HCT116 (cell line): ENCODE results near the gene C2orf92. TPM values are rescaled to one million over a fixed set of nuclear protein-coding genes. Genes with fewer than 3 reads are reported as not detected.

Experiments
- ATAC-seq: fragments of 200-7000 bp; cut with Tn5 transposase; 2 replicates; pipeline ENCODE4 v1.9.1; 2020; ENCODE audit warnings: mild to moderate bottlenecking, moderate library complexity
- BruUV-seq: library from RNA; stranded (reverse); fragments of 400-500 nt; replicated peaks from 2 replicates; lab custom pipeline; 2021; lab: Mats Ljungman, UMichigan
- CTCF ChIA-PET: fragments of 300-600 bp; sonication (Branson Sonifier 250); formaldehyde crosslinking; loops from one replicate; lab custom pipeline; 2021; ENCODE audit warnings: antibody characterized with exemption; lab: Charles Lee
- POLR2A ChIA-PET: fragments of 300-600, 350-600 bp; sonication (Branson Sonifier 250); formaldehyde crosslinking; loops from one replicate; lab custom pipeline; 2021; ENCODE audit warnings: antibody characterized with exemption; lab: Charles Lee
- RAD21 ChIA-PET, 2 experiments: fragments of 300-600 bp; sonication (Branson Sonifier 250); formaldehyde crosslinking; loops; one replicate each; lab custom pipeline; 2023; ENCODE audit warnings: low total read pairs in 2 of 2; ENCODE audit not compliant: uncharacterized antibody in 2 of 2, unreplicated experiment in 2 of 2, low non-redundant PET in 1 of 2; lab: Charles Lee
- DNase-seq: peaks from one replicate; pipeline ENCODE4 v3.0.0-alpha.2; 2010; ENCODE audit warnings: low read depth, low spot score
- H2AFZ ChIP-seq: fragments of 200-600 bp; shearing (Covaris generic), sonication (generic); 2 replicates; pipeline ENCODE4 v1.6.1; 2017; ENCODE audit warnings: low read depth, mixed run types, mixed read lengths, antibody characterized with exemption, low read length; ENCODE audit not compliant: poor library complexity, severe bottlenecking
- H3K27ac ChIP-seq: 2 replicates; pipeline ENCODE4 v1.5.1; 2012; ENCODE audit warnings: low read depth, low read length
- H3K27me3 ChIP-seq: fragments of 200-600 bp; sonication (generic); 2 replicates; pipeline ENCODE4 v1.6.1; 2016; ENCODE audit warnings: mixed run types, low read length, mixed read lengths; ENCODE audit not compliant: insufficient read depth
- H3K36me3 ChIP-seq, 2 experiments: fragments of 200-500 bp in 1 of 2; fragments of 200-600 bp in 1 of 2; sonication (Bioruptor generic) in 1 of 2; sonication (generic) in 1 of 2; 2 replicates each; pipeline versions ENCODE4 v1.5.1 to v1.6.1; 2014 to 2016; ENCODE audit warnings: low read length in 2 of 2, inconsistent platforms in 1 of 2, mixed read lengths in 1 of 2, mixed run types in 1 of 2; ENCODE audit not compliant: insufficient read depth in 2 of 2, control insufficient read depth in 1 of 2
- H3K4me1 ChIP-seq, 2 experiments: fragments of 200-600 bp in 1 of 2; sonication (generic) in 1 of 2; 2 replicates each; pipeline versions ENCODE4 v1.5.1 to v1.6.1; 2012 to 2017; ENCODE audit warnings: low read length in 2 of 2, inconsistent platforms in 1 of 2, mild to moderate bottlenecking in 1 of 2, mixed read lengths in 1 of 2, mixed run types in 1 of 2, moderate library complexity in 1 of 2; ENCODE audit not compliant: insufficient read depth in 2 of 2, control insufficient read depth in 1 of 2
- H3K4me2 ChIP-seq: fragments of 200-600 bp; sonication (generic); 2 replicates; pipeline ENCODE4 v1.6.1; 2017; ENCODE audit warnings: mixed run types, low read length, mixed read lengths
- H3K4me3 ChIP-seq, 2 experiments: fragments of 200-600 bp in 1 of 2; sonication (generic) in 1 of 2; replicated peaks in 1 of 2; 2 replicates each; pipeline ENCODE4 v1.5.1; 2011 to 2016; ENCODE audit warnings: low read length in 2 of 2, control low read depth in 1 of 2, low read depth in 1 of 2, mild to moderate bottlenecking in 1 of 2, mixed read lengths in 1 of 2, mixed run types in 1 of 2
- H3K79me2 ChIP-seq: fragments of 200-600 bp; sonication (generic); 2 replicates; pipeline ENCODE4 v1.6.1; 2017; ENCODE audit warnings: mild to moderate bottlenecking, mixed run types, low read length, moderate library complexity, mixed read lengths; ENCODE audit not compliant: insufficient read depth
- H3K9ac ChIP-seq: fragments of 200-600 bp; sonication (generic); 2 replicates; pipeline ENCODE4 v1.6.1; 2016; ENCODE audit warnings: low read length, mixed read lengths
- H3K9me2 ChIP-seq: fragments of 200-600 bp; sonication (generic), shearing (Covaris generic); 2 replicates; pipeline ENCODE4 v1.6.1; 2017; ENCODE audit warnings: mixed run types, mild to moderate bottlenecking, moderate library complexity; ENCODE audit not compliant: insufficient read depth
- H3K9me3 ChIP-seq, 2 experiments: fragments of 200-500 bp in 1 of 2; fragments of 200-600 bp in 1 of 2; sonication (Bioruptor generic) in 1 of 2; sonication (generic) in 1 of 2; 2 replicates each; pipeline ENCODE4 v1.6.1; 2014 to 2017; ENCODE audit warnings: low read length in 2 of 2, mixed read lengths in 2 of 2, inconsistent platforms in 1 of 2, low read depth in 1 of 2, mild to moderate bottlenecking in 1 of 2, mixed run types in 1 of 2, moderate library complexity in 1 of 2; ENCODE audit not compliant: control insufficient read depth in 1 of 2, insufficient read depth in 1 of 2
- H4K20me1 ChIP-seq: fragments of 200-600 bp; sonication (generic), shearing (Covaris generic); 2 replicates; pipeline ENCODE4 v1.6.1; 2017; ENCODE audit warnings: mixed run types, mild to moderate bottlenecking, moderate library complexity; ENCODE audit not compliant: insufficient read depth
- CBX3 ChIP-seq: IDR thresholded peaks from 2 replicates; pipeline ENCODE4 v1.6.1; 2012; ENCODE audit warnings: low read depth
- EGR1 ChIP-seq: IDR thresholded peaks from 2 replicates; pipeline ENCODE4 v1.6.1; 2012; ENCODE audit warnings: low read depth
- EZH2 ChIP-seq: fragments of 200-600 bp; sonication (generic); IDR thresholded peaks from 2 replicates; pipeline ENCODE4 v1.6.1; 2017; ENCODE audit warnings: antibody characterized with exemption, mixed run types
- EZH2phosphoT487 ChIP-seq: fragments of 200-600 bp; IDR thresholded peaks from 2 replicates; pipeline ENCODE4 v1.6.1; 2018; ENCODE audit warnings: antibody characterized with exemption, borderline replicate concordance
- MAX ChIP-seq: IDR thresholded peaks from 2 replicates; pipeline ENCODE4 v1.6.1; 2012
- RAD21 ChIP-seq: IDR thresholded peaks from 2 replicates; pipeline ENCODE4 v1.6.1; 2012; ENCODE audit warnings: low read depth, mild to moderate bottlenecking
- SP1 ChIP-seq: IDR thresholded peaks from 2 replicates; pipeline ENCODE4 v1.6.1; 2012; ENCODE audit warnings: low read depth
- YY1 ChIP-seq: IDR thresholded peaks from 2 replicates; pipeline ENCODE4 v1.6.1; 2011; ENCODE audit warnings: low read length, low read depth, moderate library complexity, mild to moderate bottlenecking; ENCODE audit not compliant: insufficient replicate concordance; ENCODE audit errors: extremely low read depth
- ZBTB33 ChIP-seq: IDR thresholded peaks from 2 replicates; pipeline ENCODE4 v1.6.1; 2011; ENCODE audit warnings: mild to moderate bottlenecking, low read length, moderate library complexity; ENCODE audit not compliant: insufficient replicate concordance; ENCODE audit errors: extremely low read depth
- ZFX ChIP-seq: fragments of 450-650 bp; IDR thresholded peaks from 2 replicates; pipeline ENCODE4 v1.6.1; 2017
- intact Hi-C: fragments of 100-400 bp; cut with micrococcal nuclease; formaldehyde crosslinking; loops from 2 replicates; pipeline ENCODE4 v1.10.0; 2022
- total RNA-seq: library from RNA; stranded (reverse); gene quantifications from one replicate; pipeline ENCODE4 v1.2.1, GENCODE V29; 2021; ENCODE audit not compliant: unreplicated experiment

Gene C2orf92
- total RNA-seq, 1 experiment from 2014 or later, result 3.0 TPM

- Histone ChIP-seq H3K9ac (no peak overlapping the region), H3K4me2 (no peak overlapping the region), H3K4me1 (peaks cover 8 to 17% of the 10 kb centered on the region in 2 experiments), H3K27me3 (no peaks in the 10 kb centered on the region), H3K79me2 (peaks cover 20% of the 10 kb centered on the region), H3K36me3 (peaks cover 20 to 21% of the 10 kb centered on the region in 2 experiments; a peak in 3 of 4 replicates), H2AFZ (no peak overlapping the region), H3K27ac (no peak overlapping the region), H3K9me2 (no peaks in the 10 kb centered on the region), H3K4me3 (no peak overlapping the region), H3K9me3 (no peaks in the 10 kb centered on the region), H4K20me1 (no peaks in the 10 kb centered on the region)
- intact Hi-C loops, result no loop called here
- CTCF ChIA-PET, result interaction anchor here (1.2 kb wide), 1 partner anchor 54 kb away, joined by 3 read pairs; no protein-coding TSS in a partner anchor
- RAD21 ChIA-PET, result no interaction called here
- TF ChIP-seq ZFX (no peak), ZBTB33 (no peak), CBX3 (no peak), RAD21 (no peak), MAX (no peak), YY1 (no peak), SP1 (no peak), EGR1 (no peak), EZH2 (no peak), EZH2phosphoT487 (no peak)
- DNase-seq, result no peak
- BruUV-seq, result no TSS peak
- ATAC-seq, result no peak
- POLR2A ChIA-PET, result no interaction called here
Measured at GRCh38 chr2:97644023-97644717, 25.3 kb upstream of the C2orf92 start.
